Tongue (tissue), 2 donors: ENCODE measurements around the gene TMEM126A. TPM values are rescaled to one million over a fixed set of nuclear protein-coding genes. Genes with fewer than 3 reads are reported as not detected.

Experiments
- DNase-seq: peaks from one replicate; pipeline ENCODE4 v3.0.0-alpha.2; 2015
- total RNA-seq: library from RNA; depleted of rRNA; stranded (reverse); fragments of >200 nt; gene quantifications from one replicate; pipeline ENCODE4 v1.2.3, GENCODE V29; 2014

The TMEM126A gene
- total RNA-seq, 1 donor from 2014 or later, result 19.8 TPM

GRCh38 chr11:85695546-85695945 lies 47.8 kb downstream of the TMEM126A start:
- DNase-seq, result no peak

- no peak for DNase-seq
Measured at GRCh38 chr11:85697747-85698146, 50.0 kb downstream of the TMEM126A start.

- no peak for DNase-seq
Measured at GRCh38 chr11:85698195-85698594, 50.4 kb downstream of the TMEM126A start.

GRCh38 chr11:85699957-85700741 lies 52.4 kb downstream of the TMEM126A start:
- DNase-seq, result no peak

- no peak for DNase-seq
Measured at GRCh38 chr11:85704967-85705366, 57.2 kb downstream of the TMEM126A start.

GRCh38 chr11:85705800-85706199 lies 58.0 kb downstream of the TMEM126A start:
- no peak for DNase-seq

Other genes with a start within 250 kb of the TMEM126A start
- gene DLG2, start 20.6 kb upstream of the TMEM126A start, total RNA-seq, result 14.4 TPM
- gene TMEM126B, start 19.4 kb upstream of the TMEM126A start, total RNA-seq, result 39.8 TPM
- 101 TPM for gene CREBZF, start 17.2 kb downstream of the TMEM126A start, total RNA-seq
- gene CCDC89, start 38.2 kb downstream of the TMEM126A start, total RNA-seq, result 3.7 TPM
- gene SYTL2, start 163.2 kb downstream of the TMEM126A start, total RNA-seq, result 65.8 TPM
- not detected for gene CCDC83, start 207.4 kb downstream of the TMEM126A start, total RNA-seq